HUES64 (cell line): ENCODE measurements around the gene SLC2A8.

Source experiments
- H3K27ac ChIP-seq: 2 replicates; pipeline ENCODE4 v1.7.0; 2013; ENCODE audit warnings: low read depth, low read length, inconsistent platforms
- H3K27me3 ChIP-seq: 2 replicates; pipeline ENCODE4 v1.6.1; 2013; ENCODE audit warnings: mild to moderate bottlenecking, low read length; ENCODE audit not compliant: insufficient read depth
- H3K36me3 ChIP-seq: 2 replicates; pipeline ENCODE4 v1.6.1; 2013; ENCODE audit warnings: mild to moderate bottlenecking, low read length; ENCODE audit not compliant: insufficient read depth
- H3K4me1 ChIP-seq: 2 replicates; pipeline ENCODE4 v1.6.1; 2013; ENCODE audit warnings: mild to moderate bottlenecking, low read length, moderate library complexity; ENCODE audit not compliant: insufficient read depth
- H3K4me3 ChIP-seq: 2 replicates; pipeline ENCODE4 v1.5.1; 2013; ENCODE audit warnings: mild to moderate bottlenecking, low read length, moderate library complexity
- H3K9ac ChIP-seq: 2 replicates; pipeline ENCODE4 v1.6.1; 2013; ENCODE audit warnings: mild to moderate bottlenecking, low read depth, low read length
- H3K9me3 ChIP-seq: 2 replicates; pipeline ENCODE4 v1.6.1; 2013; ENCODE audit warnings: low read depth, low read length; ENCODE audit not compliant: insufficient read depth
- WGBS: fragments of 150-250, 120-280 bp; methylation state at CpG from one replicate; pipeline ENCODE4 v1.1.7; 2013; ENCODE audit warnings: missing lambda C conversion rate; 5-methylcytosine and 5-hydroxymethylcytosine counted together

The SLC2A8 gene

DNA sequence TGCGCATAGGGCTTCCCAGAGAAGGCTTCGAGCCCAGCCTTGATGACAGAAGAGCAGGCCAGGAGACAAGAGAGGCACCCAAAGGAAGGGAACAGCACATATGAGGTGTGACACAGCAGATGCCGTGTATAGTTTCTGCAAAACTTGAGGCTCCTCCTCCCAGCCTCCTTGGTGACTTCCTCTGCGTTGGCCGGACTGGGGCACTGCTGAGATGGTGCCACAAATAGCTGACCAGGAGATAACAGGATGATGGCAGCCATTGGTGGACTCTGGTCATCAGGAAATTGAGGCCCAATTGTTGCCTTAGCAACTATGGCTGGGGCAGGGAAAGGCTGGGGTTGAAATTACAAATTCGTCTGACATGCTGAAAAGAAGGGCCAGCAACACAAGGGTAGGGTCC is 22.4 kb downstream of the SLC2A8 start:
- H3K4me1 ChIP-seq: peaks cover 11% of the 10 kb centered on the region; the same call in 1 of the 2 replicates
- WGBS: 84% methylated on average over 6 of the region's 6 CpGs
- no peak overlapping the region for H3K4me3 ChIP-seq
- H3K9me3 ChIP-seq: no peaks in the 10 kb centered on the region
- H3K27me3 ChIP-seq: no peaks in the 10 kb centered on the region
- no peak overlapping the region for H3K27ac ChIP-seq
- H3K9ac ChIP-seq: no peak overlapping the region
- H3K36me3 ChIP-seq: no peaks in the 10 kb centered on the region

DNA sequence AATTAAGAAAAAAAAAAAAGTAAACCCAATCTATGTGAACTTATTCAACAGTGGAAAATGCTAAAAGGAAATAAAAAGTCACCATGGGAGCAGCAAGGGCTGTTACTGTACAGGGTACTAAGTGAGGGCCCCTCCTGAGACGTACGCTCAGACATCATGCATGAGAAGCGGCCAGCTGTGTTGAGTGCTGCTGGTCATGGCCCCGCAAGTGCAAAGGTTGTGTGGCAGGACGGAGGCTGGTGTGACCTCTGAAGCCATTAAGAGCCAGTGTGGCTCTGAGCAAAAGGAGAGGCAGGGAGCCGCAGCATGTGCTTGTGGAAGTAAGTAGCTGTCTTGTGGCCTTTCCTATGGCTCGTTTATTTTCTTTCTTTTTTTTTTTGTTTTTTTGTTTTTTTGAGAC is 24.1 kb downstream of the SLC2A8 start:
- no peaks in the 10 kb centered on the region for H3K9me3 ChIP-seq
- H3K4me1 ChIP-seq: peaks cover 17% of the 10 kb centered on the region; the same call in 1 of the 2 replicates
- 96% methylated on average over 7 of the region's 7 CpGs for WGBS
- no peak overlapping the region for H3K9ac ChIP-seq
- H3K4me3 ChIP-seq: no peak overlapping the region
- no peaks in the 10 kb centered on the region for H3K27me3 ChIP-seq
- no peaks in the 10 kb centered on the region for H3K36me3 ChIP-seq
- no peak overlapping the region for H3K27ac ChIP-seq

DNA sequence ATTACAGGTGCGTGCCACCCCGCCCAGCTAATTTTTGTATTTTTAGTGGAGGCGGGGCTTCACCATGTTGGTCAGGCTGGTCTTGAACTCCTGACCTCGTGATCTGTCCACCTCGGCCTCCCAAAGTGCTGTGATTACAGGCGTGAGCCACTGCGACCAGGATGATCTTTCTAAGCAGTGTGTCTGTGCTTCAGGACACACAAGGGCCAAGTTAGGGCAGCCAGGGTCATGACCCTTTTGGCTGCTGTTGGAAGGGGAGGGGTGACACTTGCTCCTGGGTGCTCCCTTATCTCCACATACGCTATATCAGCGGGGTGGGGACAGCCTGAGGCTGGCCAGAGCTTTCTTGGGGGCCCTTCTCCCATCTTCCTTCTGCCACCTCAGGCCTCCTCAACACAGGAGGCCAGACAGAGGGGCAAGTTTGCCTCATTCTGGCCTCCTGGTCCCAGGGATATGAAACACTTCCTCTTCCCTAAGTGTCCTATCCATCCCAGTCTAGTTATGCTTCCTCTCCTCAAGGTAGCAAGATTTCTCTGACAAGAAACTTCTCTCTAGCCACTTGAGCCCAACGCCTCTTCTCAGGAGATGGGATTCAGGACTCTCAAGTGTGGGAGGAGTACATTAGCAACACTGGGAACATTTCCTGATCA is 25.3 kb downstream of the SLC2A8 start:
- no peak overlapping the region for H3K27ac ChIP-seq
- H3K36me3 ChIP-seq: no peaks in the 10 kb centered on the region
- peak overlapping the region; percentile 96 for H3K4me3 ChIP-seq
- peaks cover 17% of the 10 kb centered on the region; the same call in 1 of the 2 replicates for H3K4me1 ChIP-seq
- H3K9ac ChIP-seq: peak overlapping the region; percentile 92; the same call in 1 of the 2 replicates
- H3K27me3 ChIP-seq: no peaks in the 10 kb centered on the region
- H3K9me3 ChIP-seq: no peaks in the 10 kb centered on the region
- 94% methylated on average over 10 of the region's 10 CpGs for WGBS

DNA sequence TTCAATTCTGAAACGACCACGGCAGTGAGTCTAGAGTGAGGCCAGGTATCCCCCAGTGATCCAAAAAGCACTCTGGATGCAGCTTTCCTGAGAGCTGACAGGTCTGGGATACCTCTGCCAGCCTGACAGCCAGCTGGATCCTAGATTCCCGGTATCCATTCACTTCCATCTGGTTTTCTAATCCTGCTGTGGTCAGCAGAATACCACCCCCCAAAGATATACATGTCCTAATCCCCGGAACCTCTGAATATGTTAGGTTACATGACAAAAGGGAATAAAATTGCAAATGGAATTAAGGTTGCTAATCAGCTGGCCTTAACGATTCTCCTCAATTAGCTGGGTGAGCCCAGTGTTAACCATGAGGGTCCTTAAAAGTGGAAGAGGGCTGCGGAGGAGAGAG is 25.8 kb downstream of the SLC2A8 start:
- 71% methylated on average over 6 of the region's 6 CpGs for WGBS
- Histone ChIP-seq H3K9ac (peak overlapping the region; percentile 92; the same call in 1 of the 2 replicates), H3K36me3 (no peaks in the 10 kb centered on the region), H3K9me3 (no peaks in the 10 kb centered on the region), H3K27me3 (no peaks in the 10 kb centered on the region), H3K4me3 (peak overlapping the region; percentile 96), H3K4me1 (peaks cover 17% of the 10 kb centered on the region; the same call in 1 of the 2 replicates), H3K27ac (no peak overlapping the region)

DNA sequence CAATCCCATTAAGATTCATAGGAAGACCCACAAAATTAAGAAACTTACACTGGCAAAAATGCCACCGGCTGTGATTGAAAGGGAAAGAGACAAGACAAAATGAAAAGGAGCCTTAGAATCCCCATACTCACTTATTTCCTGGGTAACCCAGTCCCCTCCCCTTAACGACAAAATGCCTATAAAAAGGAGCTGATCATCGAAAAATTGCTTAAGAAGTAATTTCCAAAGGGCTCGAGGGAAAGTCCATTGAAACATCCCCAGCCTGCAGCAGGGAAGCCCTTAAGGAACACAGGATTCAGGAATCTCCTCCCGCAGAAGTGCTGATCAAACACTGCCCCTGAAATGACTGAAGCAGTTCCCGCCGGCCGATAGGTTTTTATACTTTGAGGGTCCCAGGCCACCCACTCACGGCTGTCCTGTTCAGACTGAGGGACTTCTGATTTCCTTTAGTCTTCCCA is 26.5 kb downstream of the SLC2A8 start:
- Histone ChIP-seq H3K9me3 (no peaks in the 10 kb centered on the region), H3K4me3 (peak overlapping the region; percentile 96), H3K27ac (peak overlapping the region; percentile 81), H3K27me3 (no peaks in the 10 kb centered on the region), H3K36me3 (peaks cover 5% of the 10 kb centered on the region), H3K4me1 (peaks cover 17% of the 10 kb centered on the region; the same call in 1 of the 2 replicates), H3K9ac (peak overlapping the region; percentile 92)
- WGBS: 2% methylated on average over 9 of the region's 9 CpGs

DNA sequence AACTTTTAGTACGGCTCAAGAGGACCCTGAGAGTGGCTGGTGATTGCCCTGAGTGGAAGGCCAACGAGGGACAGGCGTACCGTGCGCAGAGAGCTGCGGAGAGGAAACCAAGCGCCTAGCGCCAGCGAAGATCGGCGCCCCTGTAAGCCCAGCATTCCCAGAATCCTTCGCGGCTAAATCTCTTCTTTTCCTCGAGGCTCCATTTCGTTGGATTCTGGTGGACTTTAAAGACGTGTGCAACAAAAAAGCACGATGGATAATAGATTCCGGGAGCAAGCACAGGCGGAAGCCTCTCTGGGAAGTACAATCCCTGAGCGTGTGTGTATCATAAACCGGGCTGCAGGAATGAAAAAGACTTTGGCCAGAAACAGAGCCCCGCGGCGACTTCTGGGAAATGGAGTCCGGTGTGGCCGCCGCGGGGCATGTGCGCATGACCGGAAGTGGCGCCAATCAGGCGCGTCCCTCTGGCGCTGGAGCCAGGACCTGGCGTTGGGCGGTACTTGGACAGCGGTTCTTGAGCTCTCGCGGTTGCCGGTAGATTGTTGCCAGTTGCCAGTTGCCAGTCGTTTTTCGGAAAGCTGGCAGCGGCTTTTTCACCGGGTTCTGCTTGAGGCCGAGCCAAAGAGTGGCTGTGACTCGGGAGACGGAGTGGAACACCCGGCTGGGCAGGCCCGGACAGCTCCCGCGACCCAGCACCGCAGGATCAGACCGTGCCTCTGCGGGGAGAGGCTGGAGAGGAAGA is 27.1 kb downstream of the SLC2A8 start, which contains the start of gene ZNF79:
ZNF79 (plus strand) TSS at position 449 of the 742 bp plus-strand sequence. CDS start 406 bp downstream, outside the sequence.
- H3K4me1 ChIP-seq: peaks cover 17% of the 10 kb centered on the region; the same call in 1 of the 2 replicates
- H3K9ac ChIP-seq: peak within 1 kb of the TSS; percentile 92
- H3K27me3 ChIP-seq: no peaks in the 10 kb centered on the region
- H3K4me3 ChIP-seq: peak within 1 kb of the TSS; percentile 96
- peaks cover 11% of the 10 kb centered on the region for H3K36me3 ChIP-seq
- WGBS: under 1% methylated on average over 54 of the region's 54 CpGs
- peak within 1 kb of the TSS; percentile 81 for H3K27ac ChIP-seq
- H3K9me3 ChIP-seq: no peaks in the 10 kb centered on the region

DNA sequence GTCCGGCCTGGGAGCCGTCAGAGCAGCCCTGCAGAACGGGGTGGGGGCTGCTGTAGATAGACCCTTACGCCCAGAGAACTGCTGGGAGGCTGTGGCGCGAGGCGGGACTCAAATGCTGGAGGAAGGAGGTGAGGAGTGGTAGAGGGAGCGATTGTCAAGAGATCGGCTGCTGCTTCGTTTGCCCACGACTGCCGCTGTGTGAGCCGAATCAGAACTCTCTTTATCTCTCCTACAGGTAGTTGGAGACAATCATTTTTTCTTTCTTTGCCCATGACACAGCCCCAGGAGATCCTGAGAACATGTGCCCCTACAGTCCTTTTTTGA is 27.7 kb downstream of the SLC2A8 start:
- Histone ChIP-seq H3K4me3 (peak overlapping the region; percentile 96), H3K27me3 (no peaks in the 10 kb centered on the region), H3K27ac (no peak overlapping the region), H3K4me1 (peaks cover 17% of the 10 kb centered on the region; the same call in 1 of the 2 replicates), H3K9ac (peak overlapping the region; percentile 92), H3K9me3 (no peaks in the 10 kb centered on the region), H3K36me3 (peaks cover 15% of the 10 kb centered on the region)
- under 1% methylated on average over 12 of the region's 13 CpGs for WGBS

DNA sequence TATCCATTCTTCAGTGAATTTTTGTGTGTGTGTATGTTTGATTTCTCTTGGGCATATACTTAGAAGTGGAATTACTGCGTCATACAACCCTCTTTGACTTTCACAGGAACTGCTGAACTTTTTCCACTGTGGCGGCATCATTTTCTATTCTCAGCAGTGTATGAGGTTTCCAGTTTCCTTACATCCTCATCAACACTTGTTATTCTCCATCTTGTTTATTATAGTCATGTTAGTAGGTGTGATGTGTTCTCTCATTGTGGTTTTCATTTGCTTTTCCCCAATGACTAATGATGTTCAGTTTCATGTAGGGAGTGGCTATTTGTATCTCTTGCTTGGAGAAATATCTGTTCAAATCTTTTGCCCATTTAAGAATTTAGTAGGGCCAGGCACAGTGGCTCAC is 29.8 kb downstream of the SLC2A8 start:
- H3K9ac ChIP-seq: no peak overlapping the region
- WGBS: 97% methylated on average over 2 of the region's 2 CpGs

DNA sequence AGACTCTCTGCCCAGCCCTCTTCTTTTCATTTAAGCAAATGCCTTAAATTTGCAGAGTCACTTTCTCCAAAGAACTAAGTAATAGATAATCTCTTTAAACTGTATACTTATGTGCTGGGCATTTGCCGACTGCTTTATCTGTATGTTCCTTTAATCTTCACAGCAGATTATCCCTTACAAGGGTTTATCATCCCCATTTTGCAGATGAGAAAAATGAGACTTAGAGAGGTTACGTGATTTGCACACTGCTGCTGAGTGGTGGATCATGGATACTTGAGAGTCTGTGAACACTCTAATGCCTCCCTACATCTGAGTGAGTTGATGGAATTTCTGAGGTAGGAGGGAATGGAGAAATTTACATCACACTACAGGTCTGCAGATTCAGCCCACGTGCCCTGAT is 31.4 kb downstream of the SLC2A8 start:
- H3K9ac ChIP-seq: no peak overlapping the region
- H3K4me1 ChIP-seq: peaks cover 7% of the 10 kb centered on the region; the same call in 1 of the 2 replicates
- H3K36me3 ChIP-seq: peaks cover 41% of the 10 kb centered on the region
- WGBS: 97% methylated on average over 3 of the region's 3 CpGs
- H3K9me3 ChIP-seq: no peaks in the 10 kb centered on the region
- no peaks in the 10 kb centered on the region for H3K27me3 ChIP-seq
- no peak overlapping the region for H3K4me3 ChIP-seq
- no peak overlapping the region for H3K27ac ChIP-seq

More for the DNA sequence above, 29.8 kb downstream of the SLC2A8 start:
- Histone ChIP-seq H3K27ac (no peak overlapping the region), H3K36me3 (peaks cover 32% of the 10 kb centered on the region), H3K4me1 (peaks cover 17% of the 10 kb centered on the region; the same call in 1 of the 2 replicates), H3K4me3 (no peak overlapping the region), H3K27me3 (no peaks in the 10 kb centered on the region), H3K9me3 (no peaks in the 10 kb centered on the region)

DNA sequence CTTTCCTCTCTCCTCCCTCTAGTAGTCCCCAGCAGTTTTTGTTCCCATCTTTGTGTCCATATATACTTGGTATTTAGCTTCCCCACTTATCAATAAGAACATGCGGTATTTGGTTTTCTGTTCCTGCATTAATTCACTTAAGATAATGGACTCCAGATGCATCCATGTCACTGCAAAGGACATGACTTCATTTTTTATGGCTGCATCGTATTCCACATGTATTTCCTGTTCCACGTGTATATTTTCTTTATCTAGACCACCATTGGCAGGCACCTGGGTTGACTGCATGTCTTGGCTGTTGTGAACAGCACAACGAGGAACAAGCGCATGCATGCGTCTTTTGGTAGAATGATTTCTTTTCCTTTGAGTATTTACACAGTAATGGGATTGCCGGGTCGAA is 33.4 kb downstream of the SLC2A8 start:
- Histone ChIP-seq H3K36me3 (peaks cover 61% of the 10 kb centered on the region), H3K27me3 (no peaks in the 10 kb centered on the region), H3K9me3 (no peaks in the 10 kb centered on the region), H3K4me3 (no peak overlapping the region), H3K4me1 (no peaks in the 10 kb centered on the region), H3K27ac (no peak overlapping the region), H3K9ac (no peak overlapping the region)
- 98% methylated on average over 8 of the region's 8 CpGs for WGBS

DNA sequence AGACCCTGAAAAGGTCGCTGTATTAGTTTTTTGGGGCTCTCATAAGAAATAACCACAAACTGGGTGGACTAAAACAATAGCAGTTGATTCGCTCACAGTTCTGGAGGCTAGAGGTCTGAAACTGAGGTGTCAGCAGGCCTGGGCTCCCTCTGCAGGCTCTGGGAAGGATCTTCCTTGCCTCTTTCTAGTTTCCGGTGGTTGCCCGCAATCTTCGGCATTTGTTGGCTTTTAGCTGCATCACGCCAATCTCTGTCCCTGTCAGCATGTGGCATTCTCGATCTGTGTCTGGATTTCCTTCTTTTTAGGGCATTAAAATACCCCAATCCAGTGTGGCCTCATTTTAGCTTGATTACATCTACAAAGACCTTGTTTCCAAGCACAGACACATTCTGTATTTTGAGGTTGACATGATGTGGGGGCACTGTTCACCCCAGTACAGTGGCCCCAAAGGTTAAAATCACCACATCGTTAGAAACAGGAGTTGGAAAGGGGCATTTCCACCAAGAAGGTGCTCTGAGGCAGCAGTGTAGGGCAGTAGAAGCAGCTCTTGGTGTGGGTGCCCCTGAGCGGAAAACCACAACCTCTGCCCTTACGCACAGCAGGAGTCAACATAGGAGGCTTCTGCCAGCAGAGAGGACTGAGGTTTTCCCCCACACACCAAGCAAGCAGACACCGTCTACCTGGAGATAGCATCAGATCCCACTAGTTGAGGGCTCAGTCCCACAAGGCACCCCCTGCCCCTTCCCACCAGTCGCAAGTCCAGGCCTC is 40.7 kb downstream of the SLC2A8 start:
- WGBS: 90% methylated on average over 12 of the region's 12 CpGs
- no peaks in the 10 kb centered on the region for H3K9me3 ChIP-seq
- H3K36me3 ChIP-seq: peaks cover 78% of the 10 kb centered on the region
- H3K27ac ChIP-seq: no peak overlapping the region
- H3K27me3 ChIP-seq: no peaks in the 10 kb centered on the region
- H3K4me1 ChIP-seq: no peaks in the 10 kb centered on the region
- H3K4me3 ChIP-seq: no peak overlapping the region
- no peak overlapping the region for H3K9ac ChIP-seq
